ENCODE results near the gene LHPP. TPM values are rescaled to one million over a fixed set of nuclear protein-coding genes. Genes with fewer than 3 reads are reported as not detected.

Gene LHPP
- total and polyA plus RNA-seq, 8 donors: 12.2 to 26.8 (median 15.0) TPM

- Histone ChIP-seq H3K27ac (no peak overlapping the region), H3K36me3 (no peaks in the 10 kb centered on the region), H3K9me3 (no peaks in the 10 kb centered on the region), H3K4me1 (peaks cover 0 to 5% of the 10 kb centered on the region in 2 donors), H3K27me3 (no peaks in the 10 kb centered on the region), H3K4me3 (no peak overlapping the region)
- intact Hi-C loops (cut with DNase I): no loop called here
- DNase-seq (peak in 1 of 4 donors; percentile 66), ATAC-seq (no peak)
- no peak for TF ChIP-seq CTCF (IDR thresholded peaks at IDR 0.05)
These were observed 142.8 kb downstream of the LHPP start for GRCh38 chr10:124604214-124605000.

GRCh38 chr10:124605001-124605370 lies 143.4 kb downstream of the LHPP start:
- intact Hi-C loops (cut with DNase I): no loop called here
- peak in 1 of 4 donors; percentile 28 for DNase-seq

GRCh38 chr10:124605481-124605855 lies 143.8 kb downstream of the LHPP start:
- no peaks in the 10 kb centered on the region for H3K36me3 ChIP-seq
- H3K9me3 ChIP-seq: no peaks in the 10 kb centered on the region
- TF ChIP-seq CTCF (IDR thresholded peaks at IDR 0.05): no peak
- no peak overlapping the region for H3K4me3 ChIP-seq
- no peak overlapping the region for H3K27ac ChIP-seq
- H3K27me3 ChIP-seq: no peaks in the 10 kb centered on the region
- ATAC-seq (no peak), DNase-seq (peak in 1 of 4 donors; percentile 48)
- peaks cover 0 to 5% of the 10 kb centered on the region in 2 donors for H3K4me1 ChIP-seq
- intact Hi-C loops (cut with DNase I): no loop called here

More at GRCh38 chr10:124605001-124605370, 143.4 kb downstream of the LHPP start:
- Histone ChIP-seq H3K27ac (no peak overlapping the region), H3K27me3 (no peaks in the 10 kb centered on the region), H3K9me3 (no peaks in the 10 kb centered on the region), H3K4me3 (no peak overlapping the region), H3K36me3 (no peaks in the 10 kb centered on the region), H3K4me1 (peaks cover 0 to 5% of the 10 kb centered on the region in 2 donors)
- ATAC-seq: no peak
- TF ChIP-seq CTCF (IDR thresholded peaks at IDR 0.05): no peak

- no peaks in the 10 kb centered on the region for H3K36me3 ChIP-seq
- ATAC-seq (no peak), DNase-seq (peak in 1 of 4 donors; percentile 66)
- no peaks in the 10 kb centered on the region for H3K27me3 ChIP-seq
- no peak overlapping the region for H3K4me3 ChIP-seq
- no peak for TF ChIP-seq CTCF (IDR thresholded peaks at IDR 0.05)
- peaks cover 0 to 8% of the 10 kb centered on the region in 2 donors for H3K4me1 ChIP-seq
- H3K27ac ChIP-seq: no peak overlapping the region
- intact Hi-C loops (cut with DNase I): no loop called here
- H3K9me3 ChIP-seq: no peaks in the 10 kb centered on the region
These were observed 144.5 kb downstream of the LHPP start for GRCh38 chr10:124605856-124606812.

- peaks cover 0 to 15% of the 10 kb centered on the region in 2 donors for H3K4me1 ChIP-seq
- no peaks in the 10 kb centered on the region for H3K9me3 ChIP-seq
- no peaks in the 10 kb centered on the region for H3K27me3 ChIP-seq
- H3K4me3 ChIP-seq: no peak overlapping the region
- no peaks in the 10 kb centered on the region for H3K36me3 ChIP-seq
- intact Hi-C loops (cut with DNase I): no loop called here
- peak in 1 of 4 donors; percentile 49 for DNase-seq
- no peak overlapping the region for H3K27ac ChIP-seq
- no peak for ATAC-seq
- no peak for TF ChIP-seq CTCF (IDR thresholded peaks at IDR 0.05)
These were observed 145.2 kb downstream of the LHPP start for GRCh38 chr10:124606822-124607221.

Measured in left lung (tissue), 10 donors.